Cardiac septum (tissue), 1 donor: ENCODE data around the gene COIL. TPM values are rescaled to one million over a fixed set of nuclear protein-coding genes. Genes with fewer than 3 reads are reported as not detected.
"Not testable (repeated sequence)": the region's sequence is repeated elsewhere in the genome, so short reads cannot be mapped to it uniquely, and the experiment has no call there.

Source experiments
- DNase-seq: peaks from one replicate; pipeline ENCODE4 v3.0.0-alpha.2; 2020; ENCODE audit warnings: low spot score
- intact Hi-C: fragments of 100-400 bp; cut with DNase I; formaldehyde crosslinking; loops from one replicate; pipeline ENCODE4 v1.14.0; 2022
- total RNA-seq: library from RNA; stranded (reverse); fragmentation: NEBNext Ultra II Directional; extraction: Animal tissue kit (Norgen Biotek cat#: 25700); gene quantifications from one replicate; pipeline ENCODE4 v1.2.1, GENCODE V29; 2021
- donor health status: DM: no; HTN: no; CAD: no.

COIL gene
- total RNA-seq, 1 donor from 2014 or later, result 7.0 TPM

DNA sequence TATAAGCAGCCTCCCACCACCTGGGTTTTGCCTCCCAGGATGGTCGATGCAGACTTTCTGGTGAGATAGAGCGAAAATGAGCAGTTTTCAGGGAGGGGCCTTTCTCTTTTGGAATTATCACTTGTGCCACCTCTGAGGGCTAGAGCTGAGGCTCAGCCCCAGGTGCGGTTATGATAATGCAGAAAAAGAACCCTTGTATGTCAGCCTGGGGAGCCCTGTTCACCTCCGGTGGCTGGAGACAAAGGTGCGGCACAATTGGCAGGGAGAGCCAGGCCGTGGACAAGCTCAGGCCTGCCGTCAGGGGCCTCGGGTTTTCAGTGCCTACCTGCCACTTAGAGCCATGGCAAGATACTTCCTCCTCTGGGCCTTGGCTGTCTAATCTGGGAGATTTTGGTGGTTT lies 21.5 kb upstream of the COIL start:
- intact Hi-C loops, result no loop called here
- no peak for DNase-seq

DNA sequence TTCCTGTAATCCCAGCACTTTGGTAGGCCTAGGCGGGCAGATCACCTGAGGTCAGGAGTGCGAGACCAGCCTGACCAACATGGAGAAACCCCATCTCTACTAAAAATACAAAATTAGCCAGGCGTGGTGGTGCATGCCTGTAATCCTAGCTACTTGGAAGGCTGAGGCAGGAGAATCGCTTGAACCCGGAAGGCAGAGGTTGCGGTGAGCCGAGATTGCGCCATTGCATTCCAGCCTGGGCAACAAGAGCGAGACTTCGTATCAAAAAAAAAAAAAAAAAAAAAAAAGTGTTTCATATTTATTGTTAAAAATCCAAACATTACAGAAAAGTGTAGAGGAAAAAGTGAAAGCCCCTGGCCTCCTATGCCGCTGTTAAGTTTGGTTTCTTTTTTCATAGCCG lies 19.7 kb upstream of the COIL start:
- DNase-seq, intact Hi-C loops: not testable (repeated sequence)

DNA sequence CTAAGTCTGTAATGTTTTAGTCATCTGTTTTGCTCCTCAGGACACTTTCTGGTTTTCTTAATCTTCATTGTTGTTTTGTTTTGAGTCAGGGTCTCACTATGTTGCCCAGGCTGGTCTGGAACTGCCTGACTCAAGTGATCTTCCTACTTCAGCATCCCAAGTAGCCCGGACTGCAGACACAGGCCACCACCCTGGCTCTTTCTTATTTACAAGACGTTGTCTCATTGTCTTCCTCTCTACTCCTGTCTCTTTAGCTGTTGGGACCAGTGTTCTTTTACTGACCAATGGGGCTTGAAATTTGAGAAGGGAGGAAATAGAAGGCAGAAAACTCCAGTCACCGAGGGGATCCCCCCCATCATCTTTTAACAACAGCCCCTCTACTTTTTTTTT lies 18.2 kb upstream of the COIL start:
- intact Hi-C loops, result no loop called here
- DNase-seq, result no peak

DNA sequence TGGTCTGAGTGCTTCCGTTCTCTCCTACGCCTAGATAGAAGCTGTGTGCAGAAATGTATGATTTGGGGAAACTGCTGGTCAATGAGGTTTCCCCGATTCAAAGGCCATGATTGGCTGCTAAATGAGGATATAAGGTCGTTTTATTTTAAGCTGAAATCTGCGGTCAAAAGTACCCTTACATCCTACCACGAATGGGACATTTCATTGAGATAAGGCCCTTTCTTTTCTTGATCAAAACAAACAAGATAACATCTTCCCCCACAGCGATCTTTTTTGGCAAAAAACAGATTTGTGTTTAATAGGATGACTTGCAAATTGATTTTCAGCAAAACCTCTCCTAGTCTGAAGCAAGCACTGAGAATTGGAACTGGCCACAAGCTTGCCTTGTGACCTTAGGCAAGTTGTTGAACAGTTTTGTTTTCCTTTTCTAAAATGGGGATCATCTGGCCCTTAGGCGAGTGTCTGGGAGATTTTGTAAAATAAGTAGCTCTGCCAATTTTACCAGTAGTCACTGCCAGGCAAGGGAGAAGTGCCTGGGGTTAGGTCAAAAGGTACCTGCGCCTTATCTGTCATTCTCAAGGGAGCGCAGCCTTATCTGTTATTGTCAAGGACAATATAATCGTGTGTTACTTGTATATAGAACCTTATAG lies 17.7 kb upstream of the COIL start:
- DNase-seq, result peak; percentile 33

DNA sequence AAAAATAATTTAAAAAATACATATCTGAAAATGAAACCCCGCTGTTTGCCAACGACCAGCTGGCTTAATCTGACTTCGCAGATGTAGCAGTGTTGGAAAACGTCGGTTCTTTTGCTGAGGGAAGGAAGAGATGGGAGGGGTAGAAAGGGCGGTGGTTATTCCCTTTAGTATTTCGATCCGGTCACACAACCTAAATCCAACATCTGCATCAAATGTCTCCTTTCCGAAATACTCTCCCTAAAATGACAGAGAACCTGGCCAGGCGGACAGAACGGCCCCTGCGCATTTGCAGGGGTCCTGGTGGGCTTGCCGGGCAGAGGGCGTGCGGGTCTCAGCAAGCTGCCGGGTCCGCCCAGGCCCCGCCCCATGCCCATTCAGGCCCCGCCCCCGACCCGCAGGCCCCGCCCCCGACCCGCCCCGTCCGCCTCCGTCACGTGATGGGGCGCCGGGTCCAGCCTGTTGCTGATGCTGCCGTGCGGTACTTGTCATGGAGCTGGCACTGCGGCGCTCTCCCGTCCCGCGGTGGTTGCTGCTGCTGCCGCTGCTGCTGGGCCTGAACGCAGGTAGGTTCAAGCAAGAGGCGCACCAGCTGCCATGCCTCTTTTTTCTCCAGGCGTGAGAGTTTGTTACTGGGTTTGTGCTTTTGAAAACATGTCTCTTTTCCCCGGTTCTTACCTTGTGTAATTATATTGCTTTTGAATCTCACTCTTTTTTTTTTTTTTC lies 17.0 kb upstream of the COIL start, which contains the start of gene SCPEP1:
Gene SCPEP1, plus strand, starts transcription at position 459 of the 723 bp plus-strand sequence. Its CDS starts 29 bp downstream, at position 488.
- intact Hi-C loops, result no loop called here
- DNase-seq, result peak; percentile 95

More for the DNA sequence above, 17.7 kb upstream of the COIL start:
- intact Hi-C loops, result no loop called here

DNA sequence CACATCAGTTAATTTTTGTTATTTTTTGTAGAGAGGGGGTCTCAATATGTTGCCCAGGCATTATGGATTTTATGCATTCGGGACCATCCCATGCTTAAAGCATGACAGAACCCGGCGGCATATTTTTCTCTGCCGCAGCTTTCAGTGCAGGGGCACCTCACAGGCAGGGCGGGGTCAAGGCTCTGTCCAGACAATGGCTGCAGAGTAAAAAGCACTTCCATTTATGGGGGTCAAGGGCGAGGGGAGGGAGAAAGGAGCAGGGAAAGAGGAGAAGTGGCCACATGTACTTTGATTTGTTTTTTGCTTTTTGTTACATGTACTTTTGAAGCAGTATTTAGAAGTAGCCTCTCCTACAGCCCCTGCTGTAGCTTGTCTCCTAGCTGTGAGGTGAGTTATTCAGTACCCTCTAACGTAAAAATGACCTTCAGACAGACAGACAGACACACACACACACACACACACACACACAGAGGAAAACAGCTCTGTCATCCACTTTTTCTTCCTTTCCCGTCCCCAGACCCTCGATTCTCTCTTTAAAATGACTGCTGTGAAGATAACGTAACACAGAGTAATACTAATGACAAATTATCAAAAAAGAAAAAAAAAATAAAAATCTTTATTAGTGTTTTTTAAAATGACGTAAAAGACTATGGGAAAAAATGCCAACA lies 16.2 kb upstream of the COIL start:
- peak; percentile 38 for DNase-seq

DNA sequence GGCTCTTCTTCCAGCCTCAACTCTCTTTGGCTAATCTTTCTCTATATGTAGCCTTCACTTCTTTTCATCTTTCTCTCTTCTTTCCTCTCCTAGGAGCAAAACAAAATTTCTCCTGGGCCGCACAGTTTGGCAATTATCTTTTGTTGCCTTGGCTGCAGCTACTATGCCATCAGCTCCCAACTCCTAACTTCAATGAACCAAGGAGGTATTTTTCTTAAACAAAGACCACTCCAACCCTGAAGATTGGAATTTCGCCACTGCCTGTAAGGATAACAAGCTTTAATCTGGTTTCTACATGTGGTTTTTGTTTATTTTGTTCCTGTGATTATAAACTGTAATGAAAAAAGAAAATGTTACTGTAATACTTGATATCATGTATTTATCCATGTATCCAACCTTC lies 14.8 kb upstream of the COIL start:
- intact Hi-C loops, result no loop called here
- DNase-seq, result no peak

More for the DNA sequence above, 16.2 kb upstream of the COIL start:
- intact Hi-C loops, result no loop called here

DNA sequence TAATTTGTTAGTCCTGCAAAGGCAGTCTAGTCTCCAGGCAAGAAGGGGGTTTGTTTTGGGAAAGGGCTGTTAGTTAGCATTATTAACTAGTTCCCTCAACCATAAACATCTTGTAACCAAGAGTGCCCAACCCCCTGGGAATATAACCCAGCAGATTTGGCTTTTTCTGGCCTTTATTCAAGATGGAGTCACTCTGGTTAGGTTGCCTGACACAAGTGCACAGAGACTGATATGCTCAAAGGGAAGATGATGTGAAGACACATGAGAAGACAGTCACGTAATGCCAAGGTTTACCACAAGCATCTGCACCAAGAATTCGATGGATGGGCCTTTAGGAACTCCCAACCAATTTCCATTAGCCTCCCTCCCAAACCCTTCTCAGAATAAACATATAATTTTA lies 13.2 kb upstream of the COIL start:
- intact Hi-C loops, result no loop called here

DNA sequence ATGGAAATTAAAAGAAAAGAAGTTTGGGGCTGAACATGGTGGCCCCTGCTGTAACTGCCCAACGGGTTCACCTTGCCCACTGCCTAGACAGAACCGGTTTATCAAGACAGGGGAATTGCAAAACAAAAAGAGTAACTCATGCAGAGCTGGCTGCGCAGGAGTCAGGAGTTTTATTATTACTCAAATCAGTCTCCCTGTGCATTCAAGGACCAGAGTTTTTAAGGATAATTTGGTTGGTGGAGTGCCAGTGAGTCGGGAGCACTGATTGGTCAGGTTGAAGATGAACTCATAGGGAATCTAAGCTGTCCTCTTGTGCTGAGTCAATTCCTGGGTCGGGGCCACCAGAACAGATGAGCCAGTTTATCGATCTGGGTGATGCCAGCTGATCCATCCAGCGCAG lies 12.7 kb upstream of the COIL start:
- no peak for DNase-seq
- intact Hi-C loops, result no loop called here

More for the DNA sequence above, 13.2 kb upstream of the COIL start:
- DNase-seq, result no peak

DNA sequence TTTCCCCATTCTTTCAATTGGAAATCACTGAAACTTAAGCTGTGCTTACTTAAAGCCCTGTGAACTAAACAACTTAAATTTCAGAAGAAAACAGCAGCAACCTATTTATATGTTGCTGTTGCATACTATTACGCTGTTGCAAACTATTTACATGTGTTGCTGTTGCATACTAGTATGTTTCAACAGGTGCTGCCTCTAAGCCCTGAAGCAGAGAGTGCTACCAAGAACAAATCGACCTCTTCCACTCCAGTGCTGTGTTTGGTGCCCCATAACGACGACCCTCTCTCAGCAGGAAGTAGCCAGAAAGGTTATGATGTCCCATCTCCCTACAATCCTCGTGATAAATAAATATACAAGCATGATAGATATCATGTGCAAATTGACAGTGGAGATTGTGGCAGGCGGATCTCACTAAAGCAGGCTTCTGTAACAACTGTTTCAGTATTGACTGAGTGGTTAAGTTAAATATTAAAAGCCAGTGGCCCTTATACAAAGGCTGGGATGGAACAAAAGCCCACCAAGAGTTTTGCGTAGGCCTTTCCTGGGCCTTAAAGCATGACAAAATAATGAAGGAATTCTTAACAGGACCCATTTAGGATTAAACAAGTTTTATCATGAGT lies 11.4 kb upstream of the COIL start:
- intact Hi-C loops, result no loop called here
- no peak for DNase-seq

DNA sequence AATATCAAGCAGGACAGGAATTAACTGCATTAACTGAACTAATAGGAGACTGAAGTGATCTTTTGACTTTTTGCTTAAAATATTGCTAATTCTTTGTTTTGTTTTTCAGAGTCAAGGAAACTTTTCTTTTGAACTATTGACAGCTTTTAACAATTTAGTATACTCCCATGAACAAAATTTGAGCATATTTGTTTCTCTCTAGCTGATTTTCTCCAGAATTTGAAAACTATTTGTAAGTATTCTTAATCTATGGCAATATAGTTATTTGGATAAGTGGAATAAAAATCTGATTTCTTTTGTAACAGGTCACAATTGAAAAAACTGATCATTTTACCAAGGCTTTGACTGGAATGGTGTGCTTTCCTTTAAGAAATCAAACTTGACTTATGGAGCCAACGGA lies 10.1 kb upstream of the COIL start:
- intact Hi-C loops, result no loop called here
- DNase-seq, result no peak

DNA sequence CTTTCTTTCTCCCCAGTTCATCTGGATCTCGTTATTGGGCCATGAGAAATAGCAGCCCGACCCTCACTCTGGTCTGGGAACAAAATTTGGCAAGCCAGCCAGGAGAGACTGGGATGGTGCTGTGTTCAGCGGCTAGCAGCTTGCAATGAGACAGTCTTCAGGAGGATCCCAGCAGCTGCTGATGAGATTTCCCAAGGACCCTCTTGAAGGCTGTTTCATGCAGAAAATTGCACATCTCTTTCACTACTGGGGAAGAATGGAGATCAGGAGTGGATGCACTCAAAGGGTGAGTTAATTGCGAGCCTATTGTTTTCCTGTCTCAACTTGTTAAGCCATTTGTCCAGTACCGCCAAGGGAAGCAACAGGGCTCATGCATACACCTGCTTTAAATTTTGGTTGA lies 5.5 kb upstream of the COIL start:
- intact Hi-C loops, result no loop called here
- no peak for DNase-seq

DNA sequence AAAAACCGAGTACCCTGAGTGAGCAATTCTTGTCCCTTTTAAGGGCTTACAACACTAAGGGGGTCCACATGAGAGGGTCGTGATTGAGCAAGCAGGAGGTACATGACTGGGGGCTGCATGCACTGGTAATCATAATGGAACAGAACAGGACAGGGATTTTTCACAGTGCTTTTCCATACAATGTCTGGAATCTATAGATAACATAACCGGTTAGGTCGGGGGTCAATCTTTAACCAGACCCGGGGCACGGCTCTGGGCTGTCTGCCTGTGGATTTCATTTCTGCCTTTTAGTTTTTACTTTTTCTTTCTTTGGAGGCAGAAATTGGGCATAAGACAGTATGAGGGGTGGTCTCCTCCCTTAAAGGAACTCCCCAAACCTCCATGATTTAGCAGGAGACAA lies 4.8 kb upstream of the COIL start:
- DNase-seq, intact Hi-C loops: not testable (repeated sequence)

DNA sequence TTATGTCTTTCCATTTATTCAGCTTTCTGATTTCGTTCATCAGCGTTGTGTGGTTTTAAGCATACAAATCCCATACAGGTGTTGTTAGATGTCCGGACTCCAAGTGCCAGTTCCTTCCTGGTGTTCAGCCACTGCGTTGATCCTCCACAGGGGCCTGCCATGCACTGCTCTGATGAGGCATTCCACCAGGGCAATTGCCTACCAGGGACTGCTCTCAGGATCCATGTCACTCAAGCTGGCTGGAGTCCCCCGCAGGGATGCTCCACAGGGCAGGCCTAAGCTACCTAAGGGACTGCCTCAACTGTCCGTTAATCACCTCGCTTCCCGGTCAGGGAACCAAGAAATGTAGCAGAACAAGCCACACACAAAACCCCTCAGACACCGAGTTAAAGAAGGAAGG lies 4.4 kb upstream of the COIL start:
- DNase-seq, intact Hi-C loops: not testable (repeated sequence)

DNA sequence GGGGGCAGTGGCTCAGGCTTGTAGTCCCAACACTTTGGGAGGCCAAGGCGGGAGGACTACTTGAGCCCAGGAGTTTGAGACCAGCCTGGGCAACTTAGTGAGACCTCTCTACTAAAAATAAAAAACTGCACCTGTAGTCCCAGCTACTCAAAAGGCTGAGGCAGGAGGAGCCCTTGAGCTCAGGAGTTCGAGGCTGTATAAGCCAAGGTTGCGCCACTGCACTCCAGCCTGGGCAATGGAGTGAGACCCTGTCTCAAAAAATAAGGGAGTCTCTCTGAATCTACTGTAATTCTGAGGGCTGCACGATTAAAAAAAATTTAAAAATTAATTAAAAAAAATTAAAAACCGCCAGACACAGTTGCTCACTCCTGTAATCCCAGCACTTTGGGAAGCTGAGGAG lies 3.9 kb downstream of the COIL start:
- intact Hi-C loops, result no loop called here
- DNase-seq, result no peak

DNA sequence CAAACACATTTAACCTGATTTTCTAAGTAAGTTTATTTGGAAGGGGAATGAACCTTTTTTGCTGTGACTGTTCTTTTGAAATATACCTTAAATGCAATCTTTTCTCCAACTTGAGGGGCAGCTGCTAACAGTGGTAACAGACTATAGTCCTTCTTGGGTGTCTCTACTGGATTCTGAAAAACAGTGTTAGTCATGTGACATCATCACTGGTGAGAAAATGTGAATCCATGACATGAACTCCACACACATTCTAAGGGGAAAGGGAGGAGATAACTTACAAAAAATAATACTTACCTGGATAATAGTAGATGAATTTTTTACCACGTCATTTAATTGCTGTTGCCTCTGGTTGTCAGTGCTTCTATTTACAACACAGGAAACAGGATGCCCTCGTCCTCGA lies 11.3 kb downstream of the COIL start:
- intact Hi-C loops, result no loop called here

DNA sequence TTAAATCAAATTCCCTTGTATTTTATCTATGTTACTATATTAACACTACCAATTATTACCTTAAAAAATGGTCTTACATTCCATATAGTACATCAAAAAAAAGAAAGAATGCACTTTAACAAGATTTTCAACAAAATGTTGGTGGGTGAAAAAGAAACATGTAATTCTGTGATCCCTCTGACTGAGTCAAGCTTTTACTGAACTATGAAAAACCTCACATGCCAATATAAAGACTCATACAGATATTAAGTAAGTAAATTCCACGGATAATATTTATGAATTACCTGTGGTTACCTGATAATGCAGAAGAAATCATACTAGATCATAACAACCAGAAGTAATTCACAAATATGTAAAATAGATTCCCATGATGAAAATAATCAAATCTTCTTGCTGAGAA lies 12.4 kb downstream of the COIL start:
- intact Hi-C loops, result no loop called here

More for the DNA sequence above, 11.3 kb downstream of the COIL start:
- DNase-seq, result no peak

DNA sequence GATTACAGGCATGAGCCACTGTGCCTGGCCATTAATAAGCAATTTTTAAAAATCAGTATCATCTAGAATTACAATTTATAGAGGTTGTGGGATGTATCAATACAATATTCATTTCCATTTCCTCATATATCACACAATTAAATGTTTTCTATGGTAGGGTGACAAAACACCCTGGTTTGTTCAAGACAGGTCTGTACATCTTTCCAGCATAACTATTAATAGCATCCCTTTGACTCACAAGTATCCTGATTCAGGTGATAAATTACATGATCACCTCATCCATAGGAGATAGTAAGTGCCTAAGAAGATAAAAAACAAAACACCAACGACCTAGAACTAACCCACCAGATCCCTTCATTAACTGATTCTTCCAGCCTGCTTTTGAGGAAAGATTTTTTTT lies 13.1 kb downstream of the COIL start:
- no peak for DNase-seq
- intact Hi-C loops, result no loop called here

More for the DNA sequence above, 12.4 kb downstream of the COIL start:
- DNase-seq, result no peak

DNA sequence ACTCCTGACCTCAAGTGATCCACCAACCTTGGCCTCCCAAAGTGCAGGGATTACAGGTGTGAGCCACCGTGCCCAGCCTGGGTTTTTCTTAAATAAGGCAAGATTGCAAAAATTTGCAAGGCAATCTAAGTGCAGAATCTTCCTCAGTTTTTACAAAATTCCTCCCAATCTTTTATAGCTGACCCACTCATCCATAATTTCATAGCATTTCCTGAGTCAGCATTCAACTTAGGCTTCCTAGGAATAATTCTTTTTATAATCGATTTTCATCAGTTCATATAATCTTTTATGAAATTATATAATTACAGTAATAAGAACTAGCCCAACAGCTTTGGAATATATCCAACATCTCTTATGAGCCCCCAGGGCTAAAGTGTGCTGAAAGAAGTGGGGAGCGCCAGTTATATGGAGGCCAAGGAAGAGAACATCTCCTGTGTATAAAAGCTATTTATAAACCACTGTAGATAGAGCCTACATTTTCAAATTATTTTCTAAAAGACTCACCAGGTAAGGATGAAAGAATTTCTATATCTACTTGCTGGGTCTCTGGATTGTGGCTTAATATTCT lies 14.8 kb downstream of the COIL start:
- DNase-seq, result no peak
- intact Hi-C loops, result no loop called here
